HS-27A (cell line): ENCODE measurements around the gene APBB1.

Experiments used
- DNase-seq: peaks from one replicate; pipeline ENCODE4 v3.0.0-alpha.2; 2012; ENCODE audit warnings: low read depth, missing footprints

Gene APBB1

DNA sequence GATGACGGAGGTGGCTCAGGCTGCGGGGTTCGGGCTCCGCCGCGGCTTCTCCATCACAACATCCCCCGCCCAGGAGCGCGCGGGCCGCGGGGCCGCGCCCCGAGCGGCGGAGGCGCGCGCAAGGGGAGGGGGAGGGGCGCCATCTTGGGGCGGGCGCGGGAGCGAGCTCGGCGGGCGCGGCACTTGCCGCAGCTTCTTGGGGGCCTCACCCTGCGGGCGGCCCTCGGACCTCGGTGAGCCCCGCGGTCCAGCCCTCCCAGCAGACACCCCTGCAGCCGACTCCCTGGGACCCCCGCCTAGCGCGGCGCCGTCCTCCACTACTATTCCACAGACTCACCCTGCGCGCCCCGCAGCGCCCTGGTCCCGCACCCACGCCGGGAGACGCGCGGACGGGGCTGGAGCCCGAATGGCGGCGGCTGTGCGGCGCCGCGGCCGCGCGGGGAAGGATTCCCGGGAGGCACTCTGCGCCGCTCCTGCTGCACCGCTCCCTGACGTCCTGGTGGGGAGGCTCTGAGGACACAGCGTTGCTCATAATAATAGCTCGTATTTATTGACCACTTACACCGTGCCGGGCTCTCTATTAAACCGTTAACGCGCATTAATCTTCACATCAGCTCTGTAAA is at the start of gene APBB1:
TSS of gene APBB1 (minus strand) at position 86 of the 623 bp plus-strand sequence. CDS start 7,747 bp downstream, outside the sequence.
- no peak for DNase-seq

GRCh38 chr11:6459099-6459450 is 40.2 kb upstream of the APBB1 start:
- no peak for DNase-seq

DNA sequence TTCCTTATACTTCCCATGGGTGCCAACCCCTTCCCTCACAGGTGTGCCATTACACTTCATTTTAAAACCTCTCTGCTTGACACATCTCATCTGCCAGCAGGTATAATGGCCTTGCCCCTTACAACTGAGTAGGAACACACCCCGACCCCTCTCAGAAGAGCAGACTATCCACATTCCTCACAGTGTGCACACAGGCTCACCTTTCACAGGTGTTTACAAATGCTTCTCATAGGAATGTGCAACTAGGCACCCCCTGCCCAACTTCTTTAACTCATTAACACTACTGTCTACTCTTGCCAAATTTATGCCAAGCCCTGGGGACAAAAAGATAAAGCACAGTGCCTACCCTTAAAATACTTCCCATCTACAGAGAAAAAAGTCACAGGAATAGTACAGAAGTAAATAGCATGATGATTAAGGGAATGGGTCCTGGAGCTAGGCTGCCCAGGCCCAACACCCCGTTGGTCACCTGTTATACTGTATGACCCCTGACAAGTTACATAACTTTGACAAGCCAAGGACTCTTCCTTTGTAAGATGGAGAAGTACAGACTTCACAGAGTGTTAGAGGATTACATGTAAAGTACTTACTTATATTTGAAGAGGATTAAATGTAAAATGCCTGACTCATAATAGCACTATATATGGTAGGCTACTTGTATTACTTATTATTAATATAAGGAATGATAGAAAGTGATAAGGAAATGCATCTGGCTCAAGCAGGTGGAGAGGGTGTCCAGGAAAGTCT is 39.6 kb upstream of the APBB1 start:
- DNase-seq, result no peak

DNA sequence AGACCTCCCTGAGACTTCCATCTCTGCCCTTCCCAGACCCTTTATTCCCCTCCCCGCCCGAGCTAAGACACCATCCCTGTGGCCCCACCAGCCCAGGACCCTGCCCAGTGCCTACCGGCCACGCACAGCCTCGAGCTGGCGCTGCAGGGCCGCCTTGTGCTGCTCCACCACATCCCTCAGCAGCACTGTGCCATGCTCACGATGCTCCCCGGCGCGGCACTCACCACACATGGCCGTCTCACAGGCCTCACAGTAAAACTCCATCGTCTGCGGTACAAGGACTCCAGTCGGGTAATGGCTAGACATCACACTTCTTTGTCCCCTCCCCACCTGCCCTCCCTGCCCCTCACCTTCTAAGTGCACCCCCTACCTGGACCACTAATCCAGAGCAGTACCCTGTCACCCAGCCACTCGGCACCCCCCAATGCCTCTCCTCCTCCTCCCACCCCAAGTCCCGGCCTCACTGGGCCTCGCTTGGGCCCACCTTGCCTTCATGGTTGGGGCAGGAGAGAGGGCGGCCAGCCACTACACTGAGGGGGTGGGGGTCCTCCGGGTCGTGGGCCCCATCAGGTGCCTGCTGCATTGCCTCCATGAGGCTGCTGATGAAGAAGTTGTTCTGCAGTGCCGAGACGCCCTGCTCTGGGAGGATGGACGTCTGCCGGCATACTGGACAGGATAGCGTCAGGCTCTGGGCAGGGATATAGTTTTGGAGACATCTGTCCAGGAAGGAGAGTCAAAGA is 38.9 kb upstream of the APBB1 start:
- DNase-seq, result no peak

GRCh38 chr11:6456361-6457073 is 37.6 kb upstream of the APBB1 start:
- no peak for DNase-seq

- DNase-seq, result no peak
Measured at GRCh38 chr11:6455070-6455469, 36.2 kb upstream of the APBB1 start.

DNA sequence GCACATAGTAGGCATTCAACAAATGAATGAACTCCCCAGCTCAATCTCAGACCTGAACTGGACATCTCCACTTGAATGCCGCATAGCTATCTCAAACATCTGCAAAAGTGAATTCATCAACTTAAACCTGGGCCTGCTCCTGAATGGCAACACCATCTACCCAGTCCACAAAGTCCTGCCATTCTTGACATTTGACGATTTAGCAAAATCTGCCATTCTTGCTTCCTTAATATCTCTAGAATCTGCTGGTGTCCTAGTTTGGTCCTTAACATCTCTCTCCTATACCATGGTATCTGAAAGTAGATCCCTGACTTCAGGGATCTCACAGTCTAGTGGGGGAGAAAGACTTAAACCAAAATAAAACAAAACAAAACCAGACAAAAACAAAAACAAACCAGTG is 34.3 kb upstream of the APBB1 start:
- DNase-seq, result no peak

- no peak for DNase-seq
Measured at GRCh38 chr11:6452219-6452618, 33.3 kb upstream of the APBB1 start.

GRCh38 chr11:6448574-6448973 is 29.7 kb upstream of the APBB1 start:
- no peak for DNase-seq

DNA sequence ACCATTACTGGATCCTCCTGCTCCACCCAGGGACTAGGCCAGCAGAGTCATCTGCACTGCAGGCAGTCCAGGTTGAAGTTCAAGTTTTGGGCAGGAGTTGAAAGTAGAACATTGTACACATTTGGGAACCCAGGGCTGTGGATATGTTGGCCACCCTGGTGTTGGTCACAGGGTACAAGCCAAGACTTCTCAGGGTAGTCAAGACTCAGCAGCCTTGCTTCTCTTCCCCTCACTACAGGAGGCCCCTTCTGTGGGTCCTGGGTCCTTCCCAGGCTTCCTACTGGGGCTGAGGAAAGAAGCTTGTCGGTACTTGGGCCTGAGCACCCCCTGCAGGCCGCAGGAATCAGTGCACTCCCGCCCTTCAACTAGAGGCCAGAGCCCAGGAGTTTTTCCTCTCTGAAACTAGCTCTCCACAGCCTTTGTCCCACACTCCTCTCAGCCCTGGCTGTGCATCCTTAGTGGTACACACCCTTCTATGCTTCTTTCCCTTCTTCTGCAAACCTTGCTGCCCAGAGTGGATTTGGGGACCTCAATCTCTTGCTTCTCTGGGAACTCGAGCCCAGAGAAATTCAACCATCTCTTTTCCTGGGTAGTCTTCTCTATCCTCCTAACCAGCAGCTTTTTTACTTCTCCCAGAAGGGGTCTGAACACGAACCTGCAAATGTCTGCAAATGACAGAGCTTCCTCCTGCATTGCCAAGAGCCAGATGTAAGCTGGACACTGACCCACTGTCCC is 24.5 kb upstream of the APBB1 start:
- DNase-seq, result peak; percentile 23

- no peak for DNase-seq
Measured at GRCh38 chr11:6442441-6442840, 23.5 kb upstream of the APBB1 start.

DNA sequence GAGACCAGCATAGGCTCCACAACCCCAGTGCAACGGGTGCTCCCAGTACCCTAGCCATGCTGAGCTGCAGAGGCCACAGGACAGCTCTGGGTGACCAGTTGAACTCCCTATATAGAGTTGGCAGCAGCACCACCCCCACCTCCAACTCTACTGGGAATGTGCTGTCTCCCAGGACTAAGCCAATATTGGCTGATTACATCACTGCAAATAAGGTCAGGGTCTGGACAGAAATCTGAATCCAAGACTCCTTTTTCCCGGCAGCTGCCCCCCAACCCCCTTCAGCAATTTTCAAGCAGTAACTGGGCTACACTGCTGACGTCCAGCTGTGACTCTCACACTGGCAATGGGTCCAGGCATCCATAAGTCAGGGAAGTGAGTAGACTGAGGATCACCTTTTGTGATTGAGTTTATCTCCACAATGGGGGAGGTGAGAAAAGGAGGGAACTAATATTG is 22.0 kb upstream of the APBB1 start, which contains the start of gene HPX:
TSS of gene HPX (minus strand) at position 82 of the 453 bp plus-strand sequence. CDS start at position 58, 24 bp downstream.
- no peak for DNase-seq

- no peak for DNase-seq
Measured at GRCh38 chr11:6438979-6439571, 20.2 kb upstream of the APBB1 start.

- no peak for DNase-seq
Measured at GRCh38 chr11:6437993-6438392, 19.1 kb upstream of the APBB1 start.

- DNase-seq, result no peak
Measured at GRCh38 chr11:6437423-6437822, 18.5 kb upstream of the APBB1 start.

DNA sequence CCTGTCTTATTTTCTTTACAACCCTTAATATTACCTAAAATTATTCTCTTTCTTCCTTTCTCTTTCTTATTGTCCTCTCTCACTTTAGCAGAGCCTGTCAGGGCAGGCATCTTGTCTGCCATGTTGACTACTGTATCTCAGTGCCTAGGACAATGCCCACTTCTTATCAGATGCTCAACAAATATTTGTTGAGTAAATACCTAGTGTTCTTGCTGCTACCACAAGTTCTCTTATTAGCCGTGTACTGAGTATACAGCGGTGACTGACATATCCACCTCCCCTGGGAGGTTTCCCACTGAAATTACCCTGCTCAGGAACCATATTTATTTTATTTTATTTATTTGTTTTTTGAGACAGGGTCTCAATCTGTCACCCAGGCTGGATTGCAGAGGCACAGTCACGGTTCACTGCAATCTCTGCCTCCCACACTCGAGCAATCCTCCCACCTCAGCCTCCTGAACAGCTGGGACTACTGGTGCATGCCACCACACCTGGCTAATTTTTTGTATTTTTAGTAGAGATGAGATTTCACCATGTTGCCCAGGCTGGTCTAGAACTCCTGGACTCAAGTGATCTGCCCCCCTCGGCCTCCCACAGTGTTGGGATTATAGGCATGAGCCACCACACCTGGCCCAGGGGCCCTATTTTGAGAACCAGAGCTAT is 15.2 kb upstream of the APBB1 start:
- DNase-seq, result no peak

DNA sequence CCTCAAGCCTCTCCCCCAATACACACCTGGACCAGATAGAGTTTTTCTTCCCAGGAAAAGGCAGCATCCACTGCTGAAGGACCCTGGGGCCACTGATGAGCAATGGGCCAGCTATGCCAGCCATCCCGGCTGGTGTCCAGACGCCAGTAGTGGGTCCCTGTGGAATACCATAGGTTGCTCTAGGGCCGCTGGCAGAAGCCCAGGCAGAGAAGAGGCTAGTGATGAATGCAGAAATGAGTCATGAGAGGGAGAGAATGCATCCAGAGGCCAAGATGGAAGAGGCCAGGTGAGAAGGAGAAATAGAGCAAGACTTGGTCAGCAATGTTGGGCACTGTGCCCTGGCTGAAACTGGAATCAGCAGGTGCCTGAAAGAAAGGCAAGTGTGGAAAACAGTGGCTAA is 13.0 kb upstream of the APBB1 start:
- peak; percentile 70 for DNase-seq

DNA sequence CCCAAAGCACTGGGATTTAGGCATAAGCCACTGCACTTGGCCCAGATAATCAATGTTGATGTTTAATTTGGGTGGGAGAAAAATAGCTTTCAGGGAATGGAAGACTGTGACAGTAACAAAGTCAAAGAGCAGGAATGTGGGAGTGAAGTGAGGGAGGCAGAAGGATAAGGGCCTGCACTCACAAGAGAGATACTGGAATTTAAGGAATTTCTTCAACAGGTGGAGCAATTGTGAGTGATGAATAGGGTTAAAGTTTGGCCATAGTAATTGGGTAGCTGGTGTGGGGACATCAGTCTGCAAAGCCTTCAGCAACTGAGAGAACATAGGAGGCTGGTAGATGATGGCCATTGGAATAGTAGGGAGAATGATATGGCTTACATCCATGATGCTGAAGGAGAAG is 8.6 kb upstream of the APBB1 start:
- DNase-seq, result no peak

- no peak for DNase-seq
Measured at GRCh38 chr11:6420677-6421076, 1.8 kb upstream of the APBB1 start.

GRCh38 chr11:6418557-6419008 is 311 bp downstream of the APBB1 start:
- DNase-seq, result no peak
